HFFc6 (cell line): ENCODE data around the gene ANGPTL2. TPM values are rescaled to one million over a fixed set of nuclear protein-coding genes. Genes with fewer than 3 reads are reported as not detected.

ENCODE experiments used
- DNase-seq: peaks from one replicate; pipeline ENCODE4 v3.0.0-alpha.2; 2018
- H3K27ac Mint-ChIP-seq: 2 replicates; pipeline ENCODE4 v1.8.0; 2020; ENCODE audit warnings: mild to moderate bottlenecking, mixed read lengths
- H3K27me3 Mint-ChIP-seq: 2 replicates; pipeline ENCODE4 v1.8.0; 2021; ENCODE audit warnings: mild to moderate bottlenecking, moderate library complexity, mixed read lengths; ENCODE audit not compliant: insufficient read depth
- H3K36me3 Mint-ChIP-seq: 2 replicates; pipeline ENCODE4 v1.8.0; 2021; ENCODE audit warnings: low read depth, mixed read lengths
- H3K4me1 Mint-ChIP-seq: 2 replicates; pipeline ENCODE4 v1.8.0; 2020; ENCODE audit warnings: low read depth, mixed read lengths
- H3K4me3 Mint-ChIP-seq: 2 replicates; pipeline ENCODE4 v1.8.0; 2020; ENCODE audit warnings: mild to moderate bottlenecking, moderate library complexity, mixed read lengths
- H3K9me3 Mint-ChIP-seq: 2 replicates; pipeline ENCODE4 v1.8.0; 2020; ENCODE audit warnings: mild to moderate bottlenecking, mixed read lengths
- total RNA-seq, 6 experiments: library from RNA; stranded (reverse); fragmentation: NEBNext Ultra II Directional; extraction: Animal tissue kit (Norgen Biotek cat#: 25700); gene quantifications; 2 replicates in 1 of 6; 3 replicates in 5 of 6; pipeline ENCODE4 v1.2.3, GENCODE V29; 2021
- TF ChIP-seq, protein P1 (sequence below): fragments of 200-600 bp; sonication (generic); IDR thresholded peaks from 2 replicates; pipeline ENCODE4 v1.5.0; 2021; ENCODE audit warnings: antibody characterized with exemption, mild to moderate bottlenecking

The ANGPTL2 gene
- total RNA-seq, 6 experiments from 2014 or later, result 15.0 to 20.9 (median 19.4) TPM

DNA sequence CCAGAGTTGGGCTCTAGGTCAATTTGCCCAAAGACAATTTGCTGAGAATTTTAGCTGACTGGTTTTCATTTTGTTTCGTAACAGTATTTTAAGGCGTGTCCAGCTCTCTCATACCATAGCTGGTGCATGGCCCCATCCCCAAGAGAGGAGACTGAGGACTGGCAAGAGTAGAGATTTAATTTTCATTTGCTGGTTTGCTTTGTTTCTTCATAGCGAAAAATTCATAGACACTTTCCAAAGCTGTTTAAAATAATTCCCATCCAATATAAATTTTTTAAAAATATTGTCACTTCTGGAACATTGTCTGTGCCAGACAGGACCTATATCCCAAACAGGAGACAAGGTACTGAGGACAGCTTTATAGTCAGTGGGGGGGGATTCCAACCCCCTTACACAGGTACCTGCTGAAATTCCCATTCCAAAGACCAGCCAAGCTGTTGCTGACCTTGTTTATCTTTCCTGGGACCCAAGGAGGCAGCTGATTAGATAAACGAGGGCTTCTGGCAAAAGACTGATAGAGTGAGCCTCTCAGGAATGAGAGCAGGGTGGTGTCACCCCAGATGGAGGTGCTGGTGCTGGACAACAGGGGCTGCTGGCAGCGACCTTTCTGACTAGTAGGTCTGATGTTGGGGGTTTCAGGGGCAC, 6.8 kb upstream of the ANGPTL2 start:
- Mint-ChIP-seq H3K27ac (no peak overlapping the region), H3K27me3 (no peaks in the 10 kb centered on the region), H3K9me3 (no peaks in the 10 kb centered on the region), H3K4me1 (peaks cover 82% of the 10 kb centered on the region), H3K4me3 (no peak overlapping the region), H3K36me3 (no peaks in the 10 kb centered on the region)
- no peak for DNase-seq
- TF ChIP-seq, protein P1, sequence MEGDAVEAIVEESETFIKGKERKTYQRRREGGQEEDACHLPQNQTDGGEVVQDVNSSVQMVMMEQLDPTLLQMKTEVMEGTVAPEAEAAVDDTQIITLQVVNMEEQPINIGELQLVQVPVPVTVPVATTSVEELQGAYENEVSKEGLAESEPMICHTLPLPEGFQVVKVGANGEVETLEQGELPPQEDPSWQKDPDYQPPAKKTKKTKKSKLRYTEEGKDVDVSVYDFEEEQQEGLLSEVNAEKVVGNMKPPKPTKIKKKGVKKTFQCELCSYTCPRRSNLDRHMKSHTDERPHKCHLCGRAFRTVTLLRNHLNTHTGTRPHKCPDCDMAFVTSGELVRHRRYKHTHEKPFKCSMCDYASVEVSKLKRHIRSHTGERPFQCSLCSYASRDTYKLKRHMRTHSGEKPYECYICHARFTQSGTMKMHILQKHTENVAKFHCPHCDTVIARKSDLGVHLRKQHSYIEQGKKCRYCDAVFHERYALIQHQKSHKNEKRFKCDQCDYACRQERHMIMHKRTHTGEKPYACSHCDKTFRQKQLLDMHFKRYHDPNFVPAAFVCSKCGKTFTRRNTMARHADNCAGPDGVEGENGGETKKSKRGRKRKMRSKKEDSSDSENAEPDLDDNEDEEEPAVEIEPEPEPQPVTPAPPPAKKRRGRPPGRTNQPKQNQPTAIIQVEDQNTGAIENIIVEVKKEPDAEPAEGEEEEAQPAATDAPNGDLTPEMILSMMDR, result no peak

DNA sequence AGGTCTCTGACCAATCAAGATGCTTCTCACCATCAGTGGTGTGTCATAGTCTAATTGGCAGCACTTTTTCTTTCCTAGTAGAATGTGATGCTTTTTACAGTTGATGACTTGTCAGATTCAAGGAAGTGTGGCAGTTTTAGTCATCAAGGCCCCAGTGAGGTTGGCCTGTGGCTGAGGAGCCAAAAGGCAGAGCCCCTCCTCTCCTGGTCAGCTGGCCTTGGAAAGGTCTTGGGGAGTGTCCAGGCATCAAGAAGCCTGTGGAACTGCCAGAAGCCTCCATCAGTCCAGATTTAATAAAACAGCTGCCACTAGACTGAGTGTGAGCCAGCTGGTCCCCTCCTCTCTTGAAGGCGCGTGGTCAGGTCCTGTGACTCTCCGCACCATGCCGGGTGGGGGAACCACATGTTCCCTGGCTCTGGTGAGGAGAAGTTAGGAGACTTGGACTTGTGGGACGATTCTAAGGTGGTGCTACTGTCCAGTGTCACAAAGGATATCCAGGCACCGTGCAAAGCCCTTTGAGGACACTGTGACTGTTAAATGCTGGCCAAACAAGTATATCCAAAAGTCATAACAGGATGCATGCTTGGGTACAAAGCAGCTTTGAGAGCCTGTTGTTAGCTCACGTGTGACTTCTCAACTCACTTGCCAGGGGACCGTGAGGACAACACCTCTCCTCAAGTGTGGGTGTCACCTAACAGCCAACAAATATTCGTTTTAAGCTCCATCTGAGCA, 6.1 kb upstream of the ANGPTL2 start:
- no peak for DNase-seq
- H3K4me1 Mint-ChIP-seq, result peaks cover 79% of the 10 kb centered on the region
- TF ChIP-seq, protein P1, result no peak
- no peak overlapping the region for H3K27ac Mint-ChIP-seq
- H3K27me3 Mint-ChIP-seq, result no peaks in the 10 kb centered on the region; the same call in 1 of the 2 replicates
- H3K4me3 Mint-ChIP-seq, result no peak overlapping the region
- no peaks in the 10 kb centered on the region for H3K9me3 Mint-ChIP-seq
- H3K36me3 Mint-ChIP-seq, result no peaks in the 10 kb centered on the region

DNA sequence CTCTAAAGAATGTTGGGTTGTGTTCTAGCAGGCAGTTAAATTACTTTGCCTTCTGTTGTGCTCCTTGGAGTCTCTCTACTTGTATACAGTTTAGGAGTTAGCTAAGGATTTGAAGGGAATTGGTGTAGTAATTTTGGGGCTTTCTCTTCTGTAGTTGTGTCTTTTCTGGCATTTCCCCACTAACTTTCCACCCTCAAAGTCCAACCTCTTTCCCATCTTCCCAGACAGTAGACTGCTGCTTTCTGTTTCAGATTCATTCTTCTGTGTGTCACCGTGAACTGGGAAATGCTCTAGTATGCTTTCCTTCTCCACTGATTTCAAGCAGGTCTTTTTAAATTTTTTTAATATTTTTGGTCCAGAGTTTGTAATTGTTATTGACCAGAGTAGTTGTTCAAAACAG, 4.5 kb upstream of the ANGPTL2 start:
- no peak for DNase-seq
- Mint-ChIP-seq H3K4me1 (peaks cover 74% of the 10 kb centered on the region), H3K4me3 (peak overlapping the region; percentile 54), H3K27ac (peak overlapping the region; percentile 29), H3K27me3 (no peaks in the 10 kb centered on the region; the same call in 1 of the 2 replicates), H3K36me3 (no peaks in the 10 kb centered on the region), H3K9me3 (no peaks in the 10 kb centered on the region)
- TF ChIP-seq, protein P1, result no peak

DNA sequence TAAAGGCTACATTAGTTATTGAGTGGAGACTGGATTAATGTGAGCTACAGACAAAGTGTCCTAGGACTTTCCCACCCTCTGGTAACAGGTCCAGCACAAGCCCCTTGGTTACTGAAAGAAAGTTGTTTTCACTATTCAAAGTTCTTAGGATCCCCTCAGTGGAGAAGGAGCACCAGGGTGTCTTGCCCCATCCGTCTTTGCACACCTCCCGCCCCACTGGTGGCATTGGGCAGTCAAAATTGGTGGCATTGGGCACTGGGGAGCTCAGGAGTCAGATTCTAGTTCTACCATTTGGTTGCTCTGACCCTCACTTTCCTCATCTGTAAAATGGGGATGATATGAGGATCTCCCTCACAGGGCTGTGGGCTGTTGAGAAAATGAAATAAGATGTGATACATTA, 2.4 kb upstream of the ANGPTL2 start:
- no peaks in the 10 kb centered on the region; the same call in 1 of the 2 replicates for H3K27me3 Mint-ChIP-seq
- no peaks in the 10 kb centered on the region for H3K9me3 Mint-ChIP-seq
- H3K27ac Mint-ChIP-seq, result no peak overlapping the region
- peaks cover 62% of the 10 kb centered on the region for H3K4me1 Mint-ChIP-seq
- H3K4me3 Mint-ChIP-seq, result no peak overlapping the region
- no peaks in the 10 kb centered on the region for H3K36me3 Mint-ChIP-seq
- TF ChIP-seq, protein P1, result no peak
- DNase-seq, result no peak

DNA sequence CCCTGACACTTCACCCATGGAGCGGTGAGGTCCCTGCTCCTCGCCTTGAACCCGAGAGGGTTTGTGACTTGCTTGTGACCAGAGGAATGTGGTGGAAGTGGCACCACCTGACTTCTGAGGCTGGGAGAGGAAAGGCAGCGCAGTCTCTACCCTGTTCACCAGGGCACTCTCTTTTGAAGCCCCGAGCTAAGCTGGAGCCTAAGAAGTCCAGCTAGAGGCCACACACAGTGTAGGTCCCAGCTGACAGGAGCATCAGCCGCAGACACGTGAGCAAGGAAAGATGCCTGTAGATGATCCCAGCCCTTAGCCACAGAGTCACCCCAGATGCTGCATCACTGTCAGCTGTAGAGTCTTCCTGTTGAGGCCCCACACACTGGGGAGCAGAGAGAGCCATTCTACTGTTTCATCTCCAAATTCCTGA, 1.7 kb upstream of the ANGPTL2 start:
- H3K36me3 Mint-ChIP-seq, result no peaks in the 10 kb centered on the region; the same call in 1 of the 2 replicates
- H3K4me3 Mint-ChIP-seq, result no peak overlapping the region
- no peaks in the 10 kb centered on the region for H3K9me3 Mint-ChIP-seq
- no peak overlapping the region for H3K27ac Mint-ChIP-seq
- no peaks in the 10 kb centered on the region; the same call in 1 of the 2 replicates for H3K27me3 Mint-ChIP-seq
- peaks cover 58% of the 10 kb centered on the region for H3K4me1 Mint-ChIP-seq
- TF ChIP-seq, protein P1, result no peak
- no peak for DNase-seq
